Measurements from ENCODE around the gene YPEL1.

GRCh38 chr22:21727159-21727558 lies 8.4 kb downstream of the YPEL1 start:
- no peak for TF ChIP-seq CTCF (IDR thresholded peaks at IDR 0.05)
- no peak for TF ChIP-seq POLR2A (IDR thresholded peaks at IDR 0.05)
- no peak for TF ChIP-seq POLR2AphosphoS5 (IDR thresholded peaks at IDR 0.05)
